HepG2 (cell line): ENCODE measurements around the gene SOAT2. TPM values are rescaled to one million over a fixed set of nuclear protein-coding genes. Genes with fewer than 3 reads are reported as not detected.

Experiments used
- CBX2 ChIP-seq, 2 experiments: fragments of 200-600 bp in 1 of 2; sonication (generic); formaldehyde crosslinking in 1 of 2; IDR thresholded peaks; 2 replicates each; pipeline versions ENCODE4 v1.7.0 to v1.8.1; 2018 to 2022; ENCODE audit warnings: low read depth in 2 of 2, low read length in 1 of 2, mild to moderate bottlenecking in 1 of 2, missing genetic modification reagents in 1 of 2
- GATA4 ChIP-seq: sonication (generic); IDR thresholded peaks from 2 replicates; pipeline ENCODE4 v1.6.1; 2016; ENCODE audit warnings: antibody characterized with exemption, low read depth, borderline replicate concordance
- HMG20B ChIP-seq: conservative IDR thresholded peaks from 2 replicates; pipeline ENCODE4 v1.6.1; 2016; ENCODE audit warnings: missing genetic modification reagents, missing compliant biosample characterization
- PCBP1 ChIP-seq: fragments of 200-400 bp; formaldehyde crosslinking; IDR thresholded peaks from 2 replicates; pipeline ENCODE4 v1.6.1; 2017; ENCODE audit warnings: mild to moderate bottlenecking, low read depth, low read length, borderline replicate concordance
- SKI ChIP-seq: fragments of 450-650 bp; IDR thresholded peaks from one replicate; pipeline ENCODE4 v1.6.1; 2018; ENCODE audit warnings: mild to moderate bottlenecking; ENCODE audit not compliant: partially characterized antibody
- WIZ ChIP-seq: sonication (generic); formaldehyde crosslinking; IDR thresholded peaks from 2 replicates; pipeline ENCODE4 v1.5.1; 2020; ENCODE audit warnings: mild to moderate bottlenecking, missing genetic modification reagents
- ZEB1 ChIP-seq: IDR thresholded peaks from 2 replicates; pipeline ENCODE4 v1.6.1; 2012; ENCODE audit warnings: mild to moderate bottlenecking, low read depth, inconsistent platforms; ENCODE audit not compliant: insufficient replicate concordance
- ZFY ChIP-seq: sonication (generic); formaldehyde crosslinking; IDR thresholded peaks from 2 replicates; pipeline ENCODE4 v1.4.0; 2020; ENCODE audit warnings: missing genetic modification reagents
- ZNF274 ChIP-seq: sonication (generic); formaldehyde crosslinking; IDR thresholded peaks from 2 replicates; pipeline ENCODE4 v1.5.1; 2020; ENCODE audit warnings: mild to moderate bottlenecking, missing genetic modification reagents
- ZNF431 ChIP-seq: sonication (generic); formaldehyde crosslinking; IDR thresholded peaks from 2 replicates; pipeline ENCODE4 v1.9.0; 2022; ENCODE audit warnings: missing genetic modification reagents, low read depth, mild to moderate bottlenecking, borderline replicate concordance
- ZNF460 ChIP-seq: sonication (generic); formaldehyde crosslinking; IDR thresholded peaks from 2 replicates; pipeline ENCODE4 v1.5.1; 2020; ENCODE audit warnings: missing genetic modification reagents, mild to moderate bottlenecking, borderline replicate concordance
- ZNF703 ChIP-seq: sonication (generic); formaldehyde crosslinking; IDR thresholded peaks from 2 replicates; pipeline ENCODE4 v1.5.1; 2020; ENCODE audit warnings: missing genetic modification reagents, mild to moderate bottlenecking, moderate library complexity, borderline replicate concordance
- ZNF776 ChIP-seq: sonication (generic); formaldehyde crosslinking; IDR thresholded peaks from 2 replicates; pipeline ENCODE4 v1.4.0; 2020; ENCODE audit warnings: mild to moderate bottlenecking, missing genetic modification reagents
- ZNF792 ChIP-seq: IDR thresholded peaks from 2 replicates; pipeline ENCODE4 v1.6.1; 2016
- polyA plus RNA-seq, 8 experiments: library from polyadenylated mRNA; depleted of rRNA in 3 of 8; stranded (reverse) in 7 of 8; unstranded in 1 of 8; fragments of >200 nt; fragmentation: Illumina TruSeq in 4 of 8; extraction: Trizol in 4 of 8; gene quantifications; 2 replicates each; pipeline versions ENCODE4 v1.2.1 to v1.2.3, GENCODE V29; 2011 to 2016; ENCODE audit warnings: low read depth in 4 of 8, missing spikeins in 1 of 8, mixed read lengths in 1 of 8; ENCODE audit not compliant: insufficient read depth in 1 of 8
- total RNA-seq, 5 experiments: library from RNA; depleted of rRNA; stranded (reverse); fragments of >200 nt; fragmentation: Illumina TruSeq; extraction: Trizol; gene quantifications; 2 replicates each; pipeline ENCODE4 v1.2.3, GENCODE V29; 2016; ENCODE audit warnings: low read depth in 1 of 5
- TF ChIP-seq, protein P1 (sequence below): sonication (generic); formaldehyde crosslinking; IDR thresholded peaks from 2 replicates; pipeline ENCODE4 v1.5.1; 2020; ENCODE audit warnings: missing genetic modification reagents, mild to moderate bottlenecking, borderline replicate concordance
- TF ChIP-seq, protein P2 (sequence below): sonication (generic); formaldehyde crosslinking; IDR thresholded peaks from 2 replicates; pipeline ENCODE4 v1.4.0; 2020; ENCODE audit warnings: missing genetic modification reagents
- TF ChIP-seq, protein P3 (sequence below): IDR thresholded peaks from 2 replicates; pipeline ENCODE4 v1.6.1; 2016; ENCODE audit warnings: missing biosample characterization, missing genetic modification reagents, low read depth
- TF ChIP-seq, protein P4 (sequence below): sonication (generic); formaldehyde crosslinking; IDR thresholded peaks from 2 replicates; pipeline ENCODE4 v1.9.0; 2021; ENCODE audit warnings: missing genetic modification reagents, borderline replicate concordance
- TF ChIP-seq, protein P5 (sequence below): sonication (generic); formaldehyde crosslinking; IDR thresholded peaks from 2 replicates; pipeline ENCODE4 v1.5.0; 2020; ENCODE audit warnings: missing genetic modification reagents, mild to moderate bottlenecking, borderline replicate concordance
- TF ChIP-seq, protein P6 (sequence below): IDR thresholded peaks from 2 replicates; pipeline ENCODE4 v1.6.1; 2016

Gene SOAT2
- total and polyA plus RNA-seq, 2 of the 13 experiments (the other 11 are each of a cell fraction or from before 2014, with no cell fraction given) = 14.9 to 108 TPM

DNA sequence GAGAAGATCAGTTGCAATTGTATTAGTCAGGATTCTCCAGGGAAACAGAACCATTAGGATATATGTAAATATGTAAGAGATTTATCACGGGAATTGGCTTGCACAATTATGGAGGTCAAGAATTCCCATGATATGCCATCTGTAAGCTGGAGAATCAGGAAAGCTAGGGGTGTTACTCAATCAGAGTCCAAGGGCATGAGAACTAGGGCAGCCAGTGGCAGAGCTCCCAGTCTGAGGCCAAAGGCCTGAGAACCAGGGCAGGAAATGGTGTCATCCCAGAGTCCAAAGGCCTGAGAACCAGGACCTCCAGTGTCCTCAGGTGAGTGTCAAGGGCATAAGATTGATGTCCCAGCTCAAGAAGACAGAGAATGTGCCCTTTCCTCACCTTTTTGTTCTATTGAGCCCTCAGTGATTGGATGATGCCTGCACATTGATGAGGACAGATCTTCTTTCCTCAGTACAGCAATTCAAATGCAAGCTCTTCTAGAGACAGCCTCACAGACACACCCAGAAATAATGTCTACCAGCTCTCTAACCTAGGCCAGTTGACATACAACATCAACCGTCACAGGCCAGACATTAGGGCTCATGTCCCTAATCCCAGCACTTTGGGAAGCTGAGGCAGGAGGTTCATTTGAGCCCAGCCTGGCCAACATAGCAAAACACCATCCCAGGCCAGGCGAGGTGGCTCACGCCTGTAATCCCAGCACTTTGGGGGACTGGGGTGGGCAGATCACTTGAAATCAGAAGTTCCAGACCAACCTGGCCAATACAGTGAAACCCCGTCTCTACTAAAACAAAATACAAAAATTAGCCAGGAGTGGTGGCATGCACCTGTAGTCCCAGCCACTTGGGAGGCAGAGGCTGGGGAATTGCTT, 42.3 kb downstream of the SOAT2 start (continued):
- TF ChIP-seq CBX2 (IDR thresholded peaks at IDR 0.05; ENCODE audit: low read depth, low read length) = no peak
- TF ChIP-seq CBX2 (CRISPR knock-in tag; IDR thresholded peaks at IDR 0.05; ENCODE audit: low read depth) = no peak
- TF ChIP-seq PCBP1 = no peak
- TF ChIP-seq, protein P1, sequence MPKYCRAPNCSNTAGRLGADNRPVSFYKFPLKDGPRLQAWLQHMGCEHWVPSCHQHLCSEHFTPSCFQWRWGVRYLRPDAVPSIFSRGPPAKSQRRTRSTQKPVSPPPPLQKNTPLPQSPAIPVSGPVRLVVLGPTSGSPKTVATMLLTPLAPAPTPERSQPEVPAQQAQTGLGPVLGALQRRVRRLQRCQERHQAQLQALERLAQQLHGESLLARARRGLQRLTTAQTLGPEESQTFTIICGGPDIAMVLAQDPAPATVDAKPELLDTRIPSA = no peak
- TF ChIP-seq GATA4 = no peak
- TF ChIP-seq, protein P2, sequence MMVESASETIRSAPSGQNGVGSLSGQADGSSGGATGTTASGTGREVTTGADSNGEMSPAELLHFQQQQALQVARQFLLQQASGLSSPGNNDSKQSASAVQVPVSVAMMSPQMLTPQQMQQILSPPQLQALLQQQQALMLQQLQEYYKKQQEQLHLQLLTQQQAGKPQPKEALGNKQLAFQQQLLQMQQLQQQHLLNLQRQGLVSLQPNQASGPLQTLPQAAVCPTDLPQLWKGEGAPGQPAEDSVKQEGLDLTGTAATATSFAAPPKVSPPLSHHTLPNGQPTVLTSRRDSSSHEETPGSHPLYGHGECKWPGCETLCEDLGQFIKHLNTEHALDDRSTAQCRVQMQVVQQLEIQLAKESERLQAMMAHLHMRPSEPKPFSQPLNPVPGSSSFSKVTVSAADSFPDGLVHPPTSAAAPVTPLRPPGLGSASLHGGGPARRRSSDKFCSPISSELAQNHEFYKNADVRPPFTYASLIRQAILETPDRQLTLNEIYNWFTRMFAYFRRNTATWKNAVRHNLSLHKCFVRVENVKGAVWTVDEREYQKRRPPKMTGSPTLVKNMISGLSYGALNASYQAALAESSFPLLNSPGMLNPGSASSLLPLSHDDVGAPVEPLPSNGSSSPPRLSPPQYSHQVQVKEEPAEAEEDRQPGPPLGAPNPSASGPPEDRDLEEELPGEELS = no peak
- TF ChIP-seq WIZ (CRISPR knock-in tag) = no peak
- peak; percentile 97 for TF ChIP-seq SKI
- no peak for TF ChIP-seq ZNF431 (CRISPR knock-in tag)
- TF ChIP-seq ZFY = no peak
- TF ChIP-seq, protein P3, sequence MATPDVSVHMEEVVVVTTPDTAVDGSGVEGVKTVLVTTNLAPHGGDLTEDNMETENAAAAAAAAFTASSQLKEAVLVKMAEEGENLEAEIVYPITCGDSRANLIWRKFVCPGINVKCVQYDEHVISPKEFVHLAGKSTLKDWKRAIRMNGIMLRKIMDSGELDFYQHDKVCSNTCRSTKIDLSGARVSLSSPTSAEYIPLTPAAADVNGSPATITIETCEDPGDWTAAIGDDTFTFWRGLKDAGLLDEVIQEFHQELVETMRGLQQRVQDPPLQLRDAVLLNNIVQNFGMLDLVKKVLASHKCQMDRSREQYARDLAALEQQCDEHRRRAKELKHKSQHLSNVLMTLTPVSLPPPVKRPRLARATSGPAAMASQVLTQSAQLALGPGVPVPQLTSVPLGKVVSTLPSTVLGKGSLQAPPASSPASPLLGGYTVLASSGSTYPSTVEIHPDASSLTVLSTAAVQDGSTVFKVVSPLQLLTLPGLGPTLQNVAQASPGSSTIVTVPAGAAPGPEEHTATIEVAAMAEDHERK (CRISPR knock-in tag) = no peak
- no peak for TF ChIP-seq ZNF776
- TF ChIP-seq, protein P4, sequence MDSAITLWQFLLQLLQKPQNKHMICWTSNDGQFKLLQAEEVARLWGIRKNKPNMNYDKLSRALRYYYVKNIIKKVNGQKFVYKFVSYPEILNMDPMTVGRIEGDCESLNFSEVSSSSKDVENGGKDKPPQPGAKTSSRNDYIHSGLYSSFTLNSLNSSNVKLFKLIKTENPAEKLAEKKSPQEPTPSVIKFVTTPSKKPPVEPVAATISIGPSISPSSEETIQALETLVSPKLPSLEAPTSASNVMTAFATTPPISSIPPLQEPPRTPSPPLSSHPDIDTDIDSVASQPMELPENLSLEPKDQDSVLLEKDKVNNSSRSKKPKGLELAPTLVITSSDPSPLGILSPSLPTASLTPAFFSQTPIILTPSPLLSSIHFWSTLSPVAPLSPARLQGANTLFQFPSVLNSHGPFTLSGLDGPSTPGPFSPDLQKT = no peak
- TF ChIP-seq ZNF274 (CRISPR knock-in tag) = no peak
- TF ChIP-seq, protein P5, sequence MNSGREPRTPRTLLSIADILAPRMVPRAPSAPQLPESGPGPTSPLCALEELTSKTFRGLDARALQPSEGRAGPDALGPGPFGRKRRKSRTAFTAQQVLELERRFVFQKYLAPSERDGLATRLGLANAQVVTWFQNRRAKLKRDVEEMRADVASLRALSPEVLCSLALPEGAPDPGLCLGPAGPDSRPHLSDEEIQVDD (CRISPR knock-in tag) = no peak
- TF ChIP-seq ZNF792 = no peak
- TF ChIP-seq ZNF703 (CRISPR knock-in tag) = no peak
- no peak for TF ChIP-seq ZNF460 (CRISPR knock-in tag)
- TF ChIP-seq, protein P6, sequence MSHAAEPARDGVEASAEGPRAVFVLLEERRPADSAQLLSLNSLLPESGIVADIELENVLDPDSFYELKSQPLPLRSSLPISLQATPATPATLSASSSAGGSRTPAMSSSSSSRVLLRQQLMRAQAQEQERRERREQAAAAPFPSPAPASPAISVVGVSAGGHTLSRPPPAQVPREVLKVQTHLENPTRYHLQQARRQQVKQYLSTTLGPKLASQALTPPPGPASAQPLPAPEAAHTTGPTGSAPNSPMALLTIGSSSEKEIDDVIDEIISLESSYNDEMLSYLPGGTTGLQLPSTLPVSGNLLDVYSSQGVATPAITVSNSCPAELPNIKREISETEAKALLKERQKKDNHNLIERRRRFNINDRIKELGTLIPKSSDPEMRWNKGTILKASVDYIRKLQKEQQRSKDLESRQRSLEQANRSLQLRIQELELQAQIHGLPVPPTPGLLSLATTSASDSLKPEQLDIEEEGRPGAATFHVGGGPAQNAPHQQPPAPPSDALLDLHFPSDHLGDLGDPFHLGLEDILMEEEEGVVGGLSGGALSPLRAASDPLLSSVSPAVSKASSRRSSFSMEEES (CRISPR knock-in tag) = 0 out of 2 replicates have a peak, but pooled peaks have one; percentile 57
- TF ChIP-seq ZEB1 = no peak
- TF ChIP-seq HMG20B (CRISPR knock-in tag) = no peak
